HG03280 (cell line): ENCODE data around the gene GLG1.
"Not testable (repeated sequence)": the region's sequence is repeated elsewhere in the genome, so short reads cannot be mapped to it uniquely, and the experiment has no call there.

Experiments
- ATAC-seq: cut with Tn5 transposase; IDR thresholded peaks from one replicate; pipeline ENCODE4 v1.9.1; 2021; ENCODE audit warnings: mild to moderate bottlenecking, moderate library complexity; ENCODE audit not compliant: unreplicated experiment

The GLG1 gene

DNA sequence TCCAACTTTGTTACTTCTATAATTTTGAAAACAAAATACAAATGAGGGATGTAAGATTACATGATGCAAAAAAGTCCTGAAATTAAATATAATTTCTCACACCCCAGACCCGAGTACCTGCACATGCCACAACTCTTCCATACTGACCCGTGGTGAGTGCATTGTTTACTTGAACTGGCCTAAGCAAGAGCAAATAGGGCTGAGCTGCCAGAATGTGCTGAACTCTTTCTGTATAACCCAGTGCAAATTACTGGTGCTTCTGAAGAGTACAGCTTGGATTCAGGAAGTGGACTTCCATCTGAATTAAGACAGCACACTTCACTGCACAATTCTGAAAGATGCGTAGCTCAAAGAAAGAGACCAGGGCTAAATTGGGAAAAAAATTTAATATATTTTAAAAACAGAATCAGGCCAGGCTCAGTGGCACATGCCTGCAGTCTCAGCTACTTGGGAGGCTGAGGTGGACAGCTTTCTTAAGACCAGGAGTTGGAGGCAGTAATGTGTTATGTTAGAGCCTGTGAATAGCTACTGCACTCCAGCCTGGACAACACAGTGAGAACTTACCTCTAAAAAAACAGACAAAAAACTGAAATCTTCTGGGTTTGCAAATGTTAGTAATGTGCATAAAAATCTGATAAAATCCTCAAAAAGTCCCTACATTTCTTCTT lies 63.9 kb downstream of the GLG1 start:
- ATAC-seq = not testable (repeated sequence)

DNA sequence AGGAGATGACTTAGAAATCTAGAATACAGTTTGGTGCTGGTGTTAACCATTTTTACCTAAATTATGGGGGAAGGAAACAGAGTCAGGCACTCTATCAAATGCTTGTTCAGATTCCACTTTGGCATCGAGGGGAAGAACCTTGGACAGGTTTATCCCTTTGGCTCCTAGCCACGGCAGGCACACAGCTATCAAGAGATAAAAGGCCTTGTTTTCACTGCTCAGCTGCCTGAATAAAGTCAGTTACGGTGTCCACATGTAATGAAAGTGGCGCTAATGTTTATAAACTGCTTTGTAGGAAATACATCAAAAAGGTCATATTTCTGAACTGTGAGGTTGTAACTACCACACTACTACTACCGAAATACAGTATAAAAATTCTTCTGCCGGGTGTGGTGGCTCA lies 66.3 kb downstream of the GLG1 start:
- ATAC-seq = not testable (repeated sequence)

DNA sequence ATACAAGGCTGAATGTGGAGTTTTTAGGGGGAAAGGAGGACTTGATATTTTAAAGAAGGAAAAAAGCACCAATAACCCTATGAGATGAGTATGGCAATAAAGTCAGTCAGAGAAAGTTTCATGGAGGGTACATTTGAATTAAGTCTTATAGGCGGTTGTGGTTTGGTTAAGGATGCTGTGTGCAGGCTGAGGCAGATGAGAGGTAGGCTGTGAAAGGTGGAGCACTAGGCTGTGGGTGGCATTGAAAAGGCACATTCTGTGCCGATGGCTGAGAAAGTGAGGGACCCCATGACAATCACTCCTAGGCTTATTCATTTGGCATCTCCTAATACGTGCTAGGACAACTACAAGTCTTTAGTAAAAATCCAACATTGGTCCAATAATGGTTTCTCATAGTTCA lies 68.1 kb downstream of the GLG1 start:
- ATAC-seq = not testable (repeated sequence)

DNA sequence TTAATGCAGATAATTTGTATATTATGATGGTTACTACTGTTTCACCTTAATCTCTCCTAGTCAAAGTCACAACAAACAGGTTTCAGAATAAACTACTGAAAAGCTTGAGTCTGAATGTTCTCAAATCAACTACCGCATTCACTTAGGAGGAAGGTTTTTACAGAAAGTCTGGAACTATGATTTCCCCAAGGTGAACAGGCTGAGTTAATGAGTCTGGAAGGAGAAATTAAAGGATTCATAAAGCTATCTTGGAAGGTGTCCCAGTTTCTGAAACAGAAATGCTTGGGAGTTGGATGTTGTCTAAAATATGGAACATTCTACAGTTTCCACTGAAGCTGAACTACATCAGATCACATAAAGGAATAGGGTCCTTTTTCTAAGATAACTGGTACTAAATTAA lies 69.2 kb downstream of the GLG1 start:
- not testable (repeated sequence) for ATAC-seq

DNA sequence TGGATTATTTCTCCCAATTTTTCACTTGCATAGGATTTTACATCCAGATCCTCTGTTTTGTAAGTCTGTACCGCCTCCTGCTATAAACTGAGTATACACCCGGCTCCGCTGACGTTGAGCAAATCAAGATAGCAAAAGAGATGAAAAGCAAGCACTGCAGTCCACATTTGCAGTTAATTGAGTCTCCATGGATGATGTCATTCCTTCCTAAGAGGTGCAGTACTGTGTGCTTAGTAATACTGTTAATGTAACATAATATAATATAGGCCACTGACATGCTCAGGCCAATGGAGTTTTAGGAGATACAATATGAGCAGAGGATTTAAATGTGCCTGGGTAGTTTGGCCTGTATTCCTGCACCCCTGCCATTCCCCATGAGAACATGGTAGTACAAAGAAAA lies 72.3 kb downstream of the GLG1 start:
- not testable (repeated sequence) for ATAC-seq

DNA sequence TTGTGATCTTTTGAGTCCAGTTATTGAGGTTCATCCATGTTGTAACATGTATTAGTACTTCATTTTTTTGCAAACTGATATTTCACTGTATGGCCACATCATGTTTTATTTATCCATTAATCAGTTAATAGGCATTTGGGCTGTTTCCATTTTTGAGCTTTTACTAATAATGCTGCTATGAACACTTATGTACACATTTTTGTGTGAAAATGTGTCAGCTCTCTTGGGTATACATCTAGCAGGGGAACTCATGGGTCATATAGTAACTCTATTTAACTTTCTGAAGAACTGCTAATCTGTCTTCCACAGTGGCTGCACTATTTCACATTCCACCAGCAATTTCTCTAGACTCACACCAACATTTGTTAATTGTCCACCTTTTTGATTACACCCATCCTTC lies 82.0 kb downstream of the GLG1 start:
- no peak for ATAC-seq

DNA sequence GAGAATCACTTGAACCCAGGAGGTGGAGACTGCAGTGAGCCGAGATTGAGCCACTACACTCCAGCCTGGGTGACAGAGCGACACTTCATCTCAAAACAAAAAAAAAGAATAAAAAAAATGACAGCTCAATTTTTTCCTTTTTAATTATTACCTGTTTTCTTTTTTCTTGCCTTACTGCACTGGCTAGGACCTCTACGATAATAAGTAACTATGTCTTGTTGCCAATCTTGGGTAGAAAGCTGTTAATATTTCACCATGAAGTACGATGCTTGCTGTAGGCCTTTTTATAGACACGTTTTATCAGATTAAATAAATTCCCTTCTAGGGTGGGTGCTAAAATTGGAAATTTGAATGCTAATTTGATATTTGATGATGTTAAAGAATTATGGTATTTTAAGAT lies 82.8 kb downstream of the GLG1 start:
- ATAC-seq = no peak

DNA sequence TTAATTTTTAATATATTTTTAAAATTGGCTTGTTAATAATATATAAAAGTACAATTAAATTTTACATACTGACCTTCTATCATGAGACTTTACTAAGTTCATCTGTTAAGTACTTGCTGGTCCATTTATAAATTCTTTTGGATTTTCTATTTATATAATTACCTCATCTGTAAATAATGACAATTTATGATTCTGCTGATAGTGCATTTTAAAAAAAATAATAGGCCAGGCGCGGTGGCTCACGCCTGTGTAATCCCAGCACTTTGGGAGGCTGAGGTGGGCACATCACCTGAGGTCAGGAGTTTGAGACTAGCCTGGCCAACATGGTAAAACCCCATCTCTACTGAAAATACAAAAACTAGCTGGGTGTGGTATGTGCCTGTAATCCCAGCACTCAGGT lies 83.2 kb downstream of the GLG1 start:
- not testable (repeated sequence) for ATAC-seq

DNA sequence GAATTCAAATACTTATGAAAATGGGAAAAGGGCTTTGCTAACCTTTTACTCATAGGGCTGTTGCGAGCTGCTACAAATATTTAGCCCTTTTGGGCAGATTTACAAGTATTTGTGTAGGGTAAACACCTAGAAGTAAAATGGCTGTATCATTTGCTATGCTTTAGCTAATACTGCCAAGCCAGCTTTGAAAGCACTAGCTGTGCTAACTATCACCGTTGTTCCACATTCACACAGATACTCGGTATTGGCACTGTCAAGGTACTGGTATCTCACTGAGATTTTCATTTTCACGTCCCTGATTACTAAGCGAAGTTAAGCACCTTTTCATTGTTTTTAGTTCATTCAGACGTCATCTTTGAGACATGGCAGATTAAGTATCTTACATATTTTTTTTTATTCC lies 84.8 kb downstream of the GLG1 start:
- no peak for ATAC-seq

DNA sequence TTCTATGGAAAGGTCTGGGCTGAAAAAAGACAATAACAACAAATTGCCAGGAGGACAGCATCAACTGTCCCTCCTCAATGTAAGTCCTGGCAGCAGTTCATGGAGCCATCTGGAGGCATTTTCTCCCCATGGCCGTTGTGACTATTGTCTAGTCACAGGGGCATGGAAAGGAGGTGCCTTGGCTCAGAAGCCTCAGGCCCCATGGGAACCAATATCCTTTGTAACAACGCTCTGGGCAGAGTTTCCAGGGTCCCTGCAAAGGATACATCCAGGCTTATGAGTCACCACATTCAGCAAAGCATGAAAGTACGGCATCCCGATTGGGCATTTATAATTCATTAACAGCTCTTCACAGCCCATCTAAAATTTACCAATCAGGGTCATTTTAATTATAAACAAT lies 85.2 kb downstream of the GLG1 start:
- ATAC-seq = no peak

DNA sequence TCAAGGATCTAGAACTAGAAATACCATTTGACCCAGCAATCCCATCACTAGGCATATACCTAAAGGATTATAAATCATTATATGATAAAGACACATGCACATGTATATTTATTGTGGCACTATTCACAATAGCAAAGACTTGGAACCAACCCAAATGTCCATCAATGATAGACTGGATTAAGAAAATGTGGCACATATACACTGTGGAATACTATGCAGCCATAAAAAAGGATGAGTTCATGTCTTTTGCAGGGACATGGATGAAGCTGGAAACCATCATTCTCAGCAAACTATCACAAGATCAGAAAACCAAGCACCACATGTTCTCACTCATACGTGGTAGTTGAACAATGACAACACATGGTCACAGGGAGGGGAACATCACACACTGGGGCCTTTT lies 88.0 kb downstream of the GLG1 start:
- ATAC-seq = not testable (repeated sequence)

DNA sequence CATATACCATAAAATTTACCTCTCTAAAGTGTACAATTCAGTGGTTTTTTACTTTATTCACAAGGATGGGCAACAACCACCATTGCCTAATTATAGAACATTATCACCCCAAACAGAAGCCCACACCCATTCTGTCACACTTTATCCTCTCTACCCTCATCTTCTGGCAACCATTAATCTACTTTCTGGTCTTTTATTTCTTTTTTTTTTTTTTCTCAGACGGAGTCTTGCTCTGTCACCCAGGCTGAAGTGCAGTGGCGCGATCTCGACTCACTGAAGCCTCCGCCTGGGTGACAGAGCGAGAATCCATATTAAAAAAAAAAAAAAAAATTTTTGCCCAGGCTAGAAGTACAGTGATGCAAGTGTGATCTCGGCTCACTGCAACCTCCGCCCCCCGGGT lies 95.0 kb downstream of the GLG1 start:
- ATAC-seq = no peak

DNA sequence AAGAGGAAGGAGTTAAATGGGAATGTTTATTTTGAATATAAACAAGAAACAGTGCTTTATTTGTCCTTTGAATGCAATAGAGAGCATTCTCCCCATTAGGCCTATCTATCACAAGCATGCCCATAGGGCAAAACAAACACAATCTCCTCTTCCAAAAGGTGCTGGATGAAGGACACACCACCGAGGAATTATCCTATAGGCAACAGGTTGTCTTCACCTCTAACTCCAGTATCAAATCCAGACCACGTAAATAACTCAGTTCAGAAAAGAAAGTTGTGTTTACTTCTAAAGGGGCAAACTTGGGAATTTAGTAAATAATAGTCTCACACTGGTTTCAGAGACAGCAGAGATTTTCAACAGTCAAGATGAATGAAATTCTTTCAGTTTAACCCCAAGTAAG lies 101.9 kb downstream of the GLG1 start:
- ATAC-seq = no peak

DNA sequence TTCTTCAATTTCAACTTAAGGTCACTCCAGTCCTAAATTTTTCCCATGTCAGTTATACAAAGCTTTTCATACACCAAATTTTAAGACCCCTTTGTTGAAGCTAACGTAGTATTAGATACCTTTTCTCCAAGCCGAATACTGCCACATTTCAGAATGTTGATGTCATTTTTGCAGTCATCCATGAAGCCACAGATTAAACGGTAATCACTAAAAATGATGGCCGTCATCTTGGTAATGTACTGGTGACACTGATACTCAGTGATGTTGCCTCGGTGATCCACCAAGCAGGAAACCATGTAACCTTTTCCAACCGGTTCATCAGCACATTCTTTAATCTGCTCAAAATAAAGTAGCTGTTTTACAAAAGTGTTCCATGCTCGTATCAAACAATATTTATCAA lies 103.5 kb downstream of the GLG1 start:
- ATAC-seq = no peak

DNA sequence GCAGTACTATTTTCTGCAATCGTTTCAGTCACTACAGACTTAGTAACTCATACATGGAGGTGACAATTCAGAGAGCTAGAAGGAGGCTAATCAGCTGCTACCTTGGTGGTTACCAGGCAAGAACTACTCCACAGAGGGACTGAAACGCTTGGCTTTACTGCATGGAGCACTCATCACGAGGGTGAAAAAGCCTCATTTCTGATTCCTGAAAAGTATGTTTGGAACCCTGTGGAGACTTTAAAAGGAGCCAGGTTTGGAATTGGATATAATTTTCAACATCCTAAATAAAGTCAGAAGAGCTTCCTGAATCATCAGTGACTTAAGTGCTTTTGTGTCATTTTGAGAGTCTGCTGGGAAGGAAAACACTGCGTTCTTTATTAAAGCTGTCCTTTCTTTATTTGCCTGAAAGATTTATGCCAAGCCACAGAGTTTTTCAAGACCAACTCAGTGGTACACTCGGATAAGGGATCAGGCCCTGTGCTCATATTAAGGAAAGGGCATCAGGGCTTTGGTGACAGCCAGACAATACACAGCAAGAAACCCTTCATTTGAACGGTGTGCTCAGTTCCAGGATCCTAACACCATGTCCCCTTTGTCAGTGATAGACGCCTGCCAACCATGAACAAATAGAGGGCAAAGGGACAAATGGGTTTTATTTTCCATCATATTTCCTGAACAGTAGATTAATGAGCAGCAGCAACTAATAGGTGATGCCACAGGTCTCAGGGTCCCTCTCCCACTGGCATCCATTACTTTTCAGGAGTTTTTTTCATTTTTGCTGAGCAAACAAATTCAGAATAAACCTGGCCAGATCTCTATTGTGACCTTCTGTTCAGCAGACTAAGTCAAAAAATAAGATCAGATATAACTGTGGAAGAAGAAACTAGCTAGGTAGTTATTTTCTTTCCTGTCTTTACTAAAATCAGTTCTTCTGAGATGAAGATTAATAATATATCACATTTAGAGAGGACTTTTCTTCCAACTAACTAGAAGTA lies 105.1 kb downstream of the GLG1 start:
- ATAC-seq = no peak

DNA sequence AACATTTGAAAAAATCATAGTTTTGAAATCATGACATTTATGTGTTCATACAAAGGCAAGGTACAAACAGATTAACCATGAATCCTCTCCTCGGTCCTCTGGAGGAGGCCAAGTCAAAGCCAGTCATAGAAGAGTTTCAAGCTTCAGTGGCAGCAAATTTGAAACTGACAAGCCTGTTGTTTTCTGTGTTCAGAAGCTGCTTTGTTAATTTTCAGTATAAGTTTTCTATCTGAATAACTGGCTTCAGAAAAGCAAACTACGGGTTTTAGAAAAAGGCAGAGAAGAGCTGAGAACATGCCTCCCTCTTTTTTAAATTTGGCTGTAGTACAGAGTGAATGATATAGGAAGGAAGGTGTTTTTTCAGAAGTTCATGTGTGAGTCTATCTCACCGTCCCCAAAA lies 106.0 kb downstream of the GLG1 start:
- no peak for ATAC-seq

DNA sequence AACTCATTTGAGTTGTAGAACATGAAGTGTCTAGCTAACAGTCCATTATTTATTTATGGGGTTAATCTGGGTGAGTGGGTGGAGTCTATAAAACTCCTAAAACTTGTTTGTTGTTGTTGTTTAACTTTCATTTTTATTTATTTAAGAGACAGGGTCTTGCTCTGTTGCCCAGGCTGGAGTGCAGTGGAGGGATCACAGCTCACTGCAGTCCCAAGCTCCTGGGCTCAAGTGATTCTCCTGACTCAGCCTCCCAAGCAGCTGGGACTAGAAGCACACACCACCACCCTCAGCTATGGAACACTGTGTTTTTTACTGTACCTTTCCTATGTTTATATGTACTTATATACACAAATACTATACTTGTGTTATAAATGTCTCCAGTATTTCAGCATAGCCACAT lies 107.8 kb downstream of the GLG1 start:
- no peak for ATAC-seq

DNA sequence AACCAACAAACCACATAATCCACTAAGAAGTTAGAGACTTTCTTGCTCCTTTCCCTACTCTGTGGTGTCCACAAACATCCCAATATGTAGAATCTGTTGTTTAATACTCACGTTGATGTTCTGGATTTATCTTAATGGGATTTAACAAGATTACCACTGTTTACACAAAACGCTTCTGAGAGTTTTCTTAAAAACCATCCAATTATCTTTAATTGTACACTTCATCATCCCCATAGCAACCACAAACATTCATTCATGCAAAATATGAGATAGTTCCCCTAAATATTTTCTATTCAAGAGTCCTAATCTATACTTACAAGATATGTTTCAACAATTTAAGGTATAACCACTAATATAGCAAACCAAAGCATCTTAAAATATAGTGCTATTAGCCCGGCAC lies 109.2 kb downstream of the GLG1 start:
- no peak for ATAC-seq

DNA sequence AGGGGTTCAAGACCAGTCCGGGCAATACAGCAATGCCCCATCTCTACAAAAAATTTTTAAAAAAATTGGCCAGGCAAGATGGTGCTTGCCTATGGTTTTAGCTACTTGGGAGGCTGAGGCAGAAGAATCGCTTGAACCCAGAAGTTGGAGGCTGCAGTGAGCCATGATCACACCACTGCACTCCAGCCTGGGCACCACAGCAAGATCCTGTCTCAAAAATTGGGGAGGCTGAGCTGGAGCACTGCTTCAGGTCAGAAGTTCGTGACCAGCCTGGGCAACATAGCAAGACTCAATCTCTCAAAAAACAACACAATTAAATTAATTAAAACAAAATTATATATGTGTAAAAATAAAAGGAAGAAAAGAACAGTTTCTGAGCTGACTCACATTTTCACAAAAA lies 110.9 kb downstream of the GLG1 start:
- no peak for ATAC-seq

DNA sequence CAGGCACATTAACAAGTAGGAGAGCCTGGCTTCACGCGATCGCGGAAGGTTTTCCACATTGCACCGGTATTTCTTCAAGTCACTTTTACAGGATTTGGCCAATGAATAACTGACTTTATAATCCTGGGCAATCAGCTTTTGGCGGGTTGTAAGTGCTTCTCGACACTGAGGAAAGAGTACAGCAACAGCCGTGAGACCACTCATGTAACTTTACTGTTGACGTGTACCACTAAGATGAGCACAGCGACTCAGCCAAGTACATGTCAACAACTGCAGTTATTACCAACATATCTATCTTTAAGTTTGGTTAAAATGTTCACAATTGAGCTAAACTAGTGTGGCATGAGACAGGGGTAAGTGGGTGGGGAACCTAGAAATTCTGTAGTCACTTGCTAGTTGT lies 113.9 kb downstream of the GLG1 start:
- ATAC-seq = no peak

DNA sequence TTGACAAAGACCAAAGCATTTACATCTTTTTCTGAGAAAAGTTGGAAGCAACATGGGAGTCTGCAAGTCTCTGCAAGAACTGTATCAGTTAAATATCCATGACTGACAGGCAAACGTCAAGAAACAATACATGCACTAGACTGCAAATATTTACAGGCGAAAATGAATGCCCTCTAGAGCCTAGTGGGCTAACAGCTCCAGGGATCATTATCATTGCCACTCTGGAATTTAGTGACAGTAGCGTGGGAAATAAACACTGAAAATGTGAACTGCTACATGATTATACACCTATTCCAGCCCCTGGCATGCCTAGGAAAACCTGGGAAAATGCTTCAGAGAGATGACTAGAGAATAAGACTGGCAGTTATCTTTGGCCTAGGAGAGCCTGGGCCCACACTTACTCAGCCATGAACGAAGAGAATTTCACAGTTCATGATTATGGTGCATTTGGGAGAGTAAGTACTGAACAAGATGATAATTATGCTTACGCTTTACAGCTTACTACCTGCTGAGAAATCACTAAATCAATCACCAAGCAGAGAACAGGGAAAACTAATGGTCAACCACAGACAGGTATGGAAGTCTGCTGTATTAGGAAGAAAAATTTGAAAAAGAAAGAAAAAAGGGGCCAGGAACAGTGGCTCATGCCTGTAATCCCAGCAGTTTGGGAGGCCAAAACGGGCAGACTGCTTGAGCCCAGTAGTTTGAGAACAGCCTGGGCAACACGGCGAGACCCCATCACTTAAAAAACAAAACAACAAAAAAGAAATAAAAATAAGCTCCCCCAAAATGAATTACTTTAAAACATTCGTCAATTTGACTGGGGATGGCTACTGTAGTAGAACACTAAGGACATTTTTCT lies 119.0 kb downstream of the GLG1 start:
- no peak for ATAC-seq
